ENCODE results near the gene OR1F1. TPM values are rescaled to one million over a fixed set of nuclear protein-coding genes. Genes with fewer than 3 reads are reported as not detected.
A peak's percentile ranks its signal among the peaks of the same experiment; 100 is the strongest.
"Not testable (repeated sequence)": the region's sequence is repeated elsewhere in the genome, so short reads cannot be mapped to it uniquely, and the experiment has no call there.

OR1F1 gene
- total RNA-seq, 2 experiments from 2014 or later, result not detected

- Mint-ChIP-seq H3K27ac (no peak overlapping the region), H3K9me3 (peaks cover 28% of the 10 kb centered on the region), H3K36me3 (no peaks in the 10 kb centered on the region), H3K4me1 (no peaks in the 10 kb centered on the region), H3K27me3 (peaks cover 23% of the 10 kb centered on the region), H3K4me3 (no peak overlapping the region)
- DNase-seq (no peak), ATAC-seq (ENCODE audit: low read depth) (no peak)
- POLR2A ChIA-PET, result no interaction called here
Measured at GRCh38 chr16:3202903-3203539, 15.0 kb downstream of the OR1F1 start.

DNA sequence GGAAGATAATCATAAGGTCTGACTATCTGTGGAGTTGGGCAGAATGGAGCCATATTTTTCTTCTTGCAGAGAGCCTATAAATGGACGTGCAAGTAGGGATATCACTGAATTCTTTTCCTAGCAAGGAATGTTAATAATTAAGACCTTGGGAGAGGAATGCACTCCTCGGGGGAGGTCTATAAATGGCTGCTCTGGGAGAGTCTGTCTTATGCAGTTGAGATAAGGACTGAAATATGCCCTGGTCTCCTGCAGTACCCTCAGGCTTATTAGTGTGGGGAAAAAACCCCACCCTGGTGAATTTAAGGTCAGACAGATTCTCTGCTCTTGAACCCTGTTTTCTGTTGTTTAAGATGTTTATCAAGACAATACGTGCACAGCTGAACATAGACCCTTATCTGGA, 17.9 kb downstream of the OR1F1 start:
- H3K9me3 Mint-ChIP-seq, result peaks cover 29% of the 10 kb centered on the region
- DNase-seq; H3K36me3 Mint-ChIP-seq; H3K27ac Mint-ChIP-seq; H3K4me3 Mint-ChIP-seq; H3K27me3 Mint-ChIP-seq; ATAC-seq (ENCODE audit: low read depth); H3K4me1 Mint-ChIP-seq: not testable (repeated sequence)
- POLR2A ChIA-PET, result interaction anchor here (0.6 kb wide), 1 partner anchor 71 kb away, joined by 8 read pairs; no protein-coding TSS in a partner anchor

GRCh38 chr16:3207086-3207953, 19.3 kb downstream of the OR1F1 start:
- Mint-ChIP-seq H3K27ac (no peak overlapping the region), H3K9me3 (peaks cover 28% of the 10 kb centered on the region), H3K27me3 (peaks cover 4% of the 10 kb centered on the region), H3K4me3 (no peak overlapping the region), H3K4me1 (no peaks in the 10 kb centered on the region), H3K36me3 (peaks cover 2% of the 10 kb centered on the region)
- DNase-seq (no peak), ATAC-seq (ENCODE audit: low read depth) (no peak)
- POLR2A ChIA-PET, result interaction anchor here (1.0 kb wide), 1 partner anchor 230 kb away, joined by 4 read pairs; no protein-coding TSS in a partner anchor

DNA sequence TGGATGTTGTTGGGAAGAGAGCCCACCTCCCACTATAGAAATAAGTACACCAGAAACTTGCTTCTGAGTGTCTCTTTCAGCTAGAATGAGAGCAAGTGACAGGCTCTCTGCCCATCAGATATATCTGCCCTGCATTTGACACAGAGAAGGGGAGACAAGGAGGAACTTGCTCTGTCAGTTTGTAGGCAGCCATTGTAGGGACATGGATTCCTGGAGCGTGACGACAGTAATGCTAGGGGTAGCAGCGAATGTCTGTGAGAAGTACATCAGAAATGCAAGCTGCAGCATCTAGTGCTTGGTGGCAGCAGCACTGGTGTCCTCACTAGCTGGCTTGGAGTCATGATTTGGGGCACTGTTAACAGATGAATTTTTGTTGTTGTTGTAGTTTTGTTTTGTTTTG, 24.0 kb downstream of the OR1F1 start:
- H3K4me3 Mint-ChIP-seq, result no peak overlapping the region
- peaks cover 28% of the 10 kb centered on the region for H3K36me3 Mint-ChIP-seq
- no peak for ATAC-seq (ENCODE audit: low read depth)
- H3K27ac Mint-ChIP-seq, result no peak overlapping the region
- no peaks in the 10 kb centered on the region for H3K27me3 Mint-ChIP-seq
- H3K9me3 Mint-ChIP-seq, result peaks cover 26% of the 10 kb centered on the region
- POLR2A ChIA-PET, result no interaction called here
- peaks cover 26% of the 10 kb centered on the region for H3K4me1 Mint-ChIP-seq
- DNase-seq, result no peak

- H3K4me3 Mint-ChIP-seq, result no peak overlapping the region
Measured at GRCh38 chr16:3212567-3212966, 24.6 kb downstream of the OR1F1 start.

GRCh38 chr16:3214904-3215600, 27.0 kb downstream of the OR1F1 start:
- peaks cover 28% of the 10 kb centered on the region for H3K4me1 Mint-ChIP-seq
- H3K36me3 Mint-ChIP-seq, result peaks cover 36% of the 10 kb centered on the region
- peak overlapping the region; percentile 97 for H3K27ac Mint-ChIP-seq
- DNase-seq, result no peak
- H3K9me3 Mint-ChIP-seq, result peaks cover 22% of the 10 kb centered on the region
- no peaks in the 10 kb centered on the region for H3K27me3 Mint-ChIP-seq
- POLR2A ChIA-PET, result interaction anchor here (1.5 to 2.4 kb wide), 4 partner anchors 11 to 242 kb away, joined by 3 to 13 read pairs (median 8); partner anchors contain the start of genes ZNF200 and ZNF263
- peak; percentile 89 for ATAC-seq (ENCODE audit: low read depth)
- H3K4me3 Mint-ChIP-seq, result peak overlapping the region; percentile 67

More at GRCh38 chr16:3212567-3212966, 24.6 kb downstream of the OR1F1 start:
- H3K36me3 Mint-ChIP-seq, result peaks cover 31% of the 10 kb centered on the region
- peaks cover 21% of the 10 kb centered on the region for H3K9me3 Mint-ChIP-seq
- peaks cover 28% of the 10 kb centered on the region for H3K4me1 Mint-ChIP-seq
- no peak overlapping the region for H3K27ac Mint-ChIP-seq
- H3K27me3 Mint-ChIP-seq, result no peaks in the 10 kb centered on the region
- DNase-seq (no peak), ATAC-seq (ENCODE audit: low read depth) (no peak)
- POLR2A ChIA-PET, result interaction anchor here (0.7 kb wide), 1 partner anchor 14 kb away, joined by 3 read pairs; no protein-coding TSS in a partner anchor

DNA sequence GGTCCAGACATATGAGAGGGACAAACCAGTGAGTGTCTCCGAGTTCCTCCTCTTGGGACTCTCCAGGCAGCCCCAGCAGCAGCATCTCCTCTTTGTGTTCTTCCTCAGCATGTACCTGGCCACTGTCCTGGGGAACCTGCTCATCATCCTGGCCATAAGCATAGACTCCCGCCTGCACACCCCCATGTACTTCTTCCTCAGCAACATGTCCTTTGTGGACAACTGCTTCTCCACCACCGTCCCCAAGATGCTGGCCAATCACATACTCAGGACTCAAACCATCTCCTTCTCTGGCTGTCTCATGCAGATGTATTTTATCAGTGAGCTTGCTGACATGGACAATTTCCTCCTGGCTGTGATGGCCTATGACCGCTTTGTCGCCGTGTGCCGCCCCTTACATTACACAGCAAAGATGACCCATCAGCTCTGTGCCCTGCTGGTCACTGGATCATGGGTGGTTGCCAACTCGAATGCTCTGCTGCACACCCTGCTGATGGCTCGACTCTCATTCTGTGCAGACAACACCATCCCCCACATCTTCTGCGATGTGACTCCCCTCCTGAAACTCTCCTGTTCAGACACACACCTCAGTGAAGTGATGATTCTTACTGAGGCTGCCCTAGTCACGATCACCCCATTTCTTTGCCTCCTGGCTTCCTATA, 27.7 kb downstream of the OR1F1 start:
- Mint-ChIP-seq H3K4me1 (peaks cover 28% of the 10 kb centered on the region), H3K9me3 (peaks cover 22% of the 10 kb centered on the region), H3K4me3 (peak overlapping the region; percentile 67), H3K36me3 (peaks cover 36% of the 10 kb centered on the region), H3K27me3 (no peaks in the 10 kb centered on the region), H3K27ac (peak overlapping the region; percentile 97)
- ATAC-seq (ENCODE audit: low read depth), result peak; percentile 10
- POLR2A ChIA-PET, result interaction anchor here (0.5 to 2.4 kb wide), 6 partner anchors 10 to 241 kb away, joined by 3 to 13 read pairs (median 4); partner anchors contain the start of genes ZNF200 and ZNF263
- peak; percentile 52 for DNase-seq

- Mint-ChIP-seq H3K4me3 (peak overlapping the region; percentile 67), H3K9me3 (peaks cover 24% of the 10 kb centered on the region)
- POLR2A ChIA-PET, result interaction anchor here (0.5 to 2.4 kb wide), 6 partner anchors 9 to 241 kb away, joined by 3 to 13 read pairs (median 4); partner anchors contain the start of genes ZNF200 and ZNF263
Measured at GRCh38 chr16:3216263-3216640, 28.2 kb downstream of the OR1F1 start.

GRCh38 chr16:3220839-3221238, 32.8 kb downstream of the OR1F1 start:
- no peak for ATAC-seq (ENCODE audit: low read depth)
- Mint-ChIP-seq H3K4me3 (no peak overlapping the region), H3K27ac (no peak overlapping the region), H3K4me1 (peaks cover 10% of the 10 kb centered on the region), H3K9me3 (peaks cover 37% of the 10 kb centered on the region), H3K36me3 (peaks cover 63% of the 10 kb centered on the region), H3K27me3 (no peaks in the 10 kb centered on the region)
- DNase-seq, result no peak
- POLR2A ChIA-PET, result no interaction called here

More at GRCh38 chr16:3216263-3216640, 28.2 kb downstream of the OR1F1 start:
- Mint-ChIP-seq H3K27ac (peak overlapping the region; percentile 97), H3K36me3 (peaks cover 41% of the 10 kb centered on the region), H3K27me3 (no peaks in the 10 kb centered on the region), H3K4me1 (peaks cover 28% of the 10 kb centered on the region)
- ATAC-seq (ENCODE audit: low read depth) (no peak), DNase-seq (no peak)

- no peak for ATAC-seq (ENCODE audit: low read depth)
- no peak for DNase-seq
- H3K27ac Mint-ChIP-seq, result no peak overlapping the region
- peaks cover 76% of the 10 kb centered on the region for H3K36me3 Mint-ChIP-seq
- POLR2A ChIA-PET, result no interaction called here
- peaks cover 40% of the 10 kb centered on the region for H3K9me3 Mint-ChIP-seq
- no peaks in the 10 kb centered on the region for H3K4me1 Mint-ChIP-seq
- no peaks in the 10 kb centered on the region for H3K27me3 Mint-ChIP-seq
- H3K4me3 Mint-ChIP-seq, result no peak overlapping the region
Measured at GRCh38 chr16:3223913-3224515, 36.0 kb downstream of the OR1F1 start.

- POLR2A ChIA-PET, result interaction anchor here (0.7 to 3.2 kb wide), 13 partner anchors 12 to 300 kb away, joined by 3 to 17 read pairs (median 3); partner anchors contain the start of genes NAA60, ZNF174 and ZSCAN32
- Mint-ChIP-seq H3K36me3 (peaks cover 42% of the 10 kb centered on the region), H3K4me1 (peaks cover 18% of the 10 kb centered on the region), H3K9me3 (peaks cover 16% of the 10 kb centered on the region), H3K27ac (peak overlapping the region; percentile 98), H3K4me3 (peak overlapping the region; percentile 94), H3K27me3 (peaks cover 9% of the 10 kb centered on the region)
- no peak for DNase-seq
- no peak for ATAC-seq (ENCODE audit: low read depth)
Measured at GRCh38 chr16:3234543-3234856, 46.5 kb downstream of the OR1F1 start.

DNA sequence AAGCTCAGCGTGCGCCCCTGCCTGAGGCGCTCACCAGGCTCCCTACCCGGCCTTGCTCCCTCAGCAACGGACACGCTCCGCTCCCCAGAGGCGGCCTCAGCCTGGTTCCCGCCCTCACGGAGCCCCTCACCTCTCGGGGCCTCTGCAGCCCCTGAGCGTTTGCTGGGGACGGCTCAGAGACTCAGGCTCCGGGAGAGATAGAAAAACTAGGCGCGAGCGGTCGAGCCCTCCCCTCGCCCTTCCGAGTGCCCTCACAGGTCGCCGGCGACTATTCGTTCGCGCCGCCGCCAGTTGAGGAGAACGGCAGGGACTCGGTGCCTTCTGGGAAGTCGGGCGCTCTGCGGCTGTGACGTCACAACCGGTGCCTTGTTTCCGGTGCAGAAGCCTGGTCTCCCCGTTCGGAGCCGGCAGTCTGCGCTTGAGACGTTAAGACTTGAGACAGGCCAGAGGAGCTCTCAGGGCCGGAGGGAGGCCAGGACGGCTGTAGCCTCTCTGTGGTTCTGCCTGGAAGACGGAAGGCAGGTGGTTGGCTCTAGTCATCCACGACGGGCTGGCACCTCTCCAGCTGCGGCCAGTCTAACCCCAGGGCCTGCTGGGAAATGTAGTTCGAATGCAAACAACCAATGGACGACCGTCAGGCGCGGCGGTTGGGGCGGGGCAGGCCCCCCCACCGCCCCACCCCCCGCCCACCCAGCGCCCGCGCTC, 47.0 kb downstream of the OR1F1 start, which contains the start of gene ZNF200:
Gene ZNF200 (minus strand): TSS at position 302 of the 705 bp plus-strand sequence. CDS start 1,403 bp downstream, outside the sequence.
- peaks cover 18% of the 10 kb centered on the region for H3K4me1 Mint-ChIP-seq
- peaks cover 39% of the 10 kb centered on the region for H3K36me3 Mint-ChIP-seq
- peak within 1 kb of the TSS; percentile 94 for H3K4me3 Mint-ChIP-seq
- ATAC-seq (ENCODE audit: low read depth), result peak; percentile 91
- H3K27ac Mint-ChIP-seq, result peak within 1 kb of the TSS; percentile 98
- DNase-seq, result peak; percentile 94
- H3K9me3 Mint-ChIP-seq, result peaks cover 15% of the 10 kb centered on the region
- H3K27me3 Mint-ChIP-seq, result peaks cover 9% of the 10 kb centered on the region
- POLR2A ChIA-PET, result interaction anchor here (0.5 to 3.2 kb wide), 15 partner anchors 9 to 300 kb away, joined by 3 to 17 read pairs (median 3); partner anchors contain the start of gene NAA60

Measured in activated naive CD8-positive, alpha-beta T cell treated with anti-CD3 and anti-CD28 coated beads, Interleukin-2, amount 10 ng/mL, durations not matched to agents 7 days and 5 days (primary cell).